H7 (cell line): ENCODE measurements around the gene OR13C4. TPM values are rescaled to one million over a fixed set of nuclear protein-coding genes. Genes with fewer than 3 reads are reported as not detected.
"Not testable (repeated sequence)": the region's sequence is repeated elsewhere in the genome, so short reads cannot be mapped to it uniquely, and the experiment has no call there.

Experiments used
- DNase-seq: peaks from one replicate; pipeline ENCODE4 v3.0.0; 2012
- H3K27me3 ChIP-seq: 2 replicates; pipeline ENCODE4 v1.6.0; 2011; ENCODE audit warnings: mild to moderate bottlenecking, low read length; ENCODE audit not compliant: control insufficient read depth, insufficient read depth
- H3K36me3 ChIP-seq: replicated peaks from 2 replicates; pipeline ENCODE4 v1.5.1; 2011; ENCODE audit warnings: low read length; ENCODE audit not compliant: control insufficient read depth, insufficient read depth
- H3K4me3 ChIP-seq: 2 replicates; pipeline ENCODE4 v1.5.1; 2011; ENCODE audit warnings: low read depth, mild to moderate bottlenecking, control low read depth, low read length, moderate library complexity; ENCODE audit not compliant: insufficient read depth
- total RNA-seq: library from RNA; depleted of rRNA; stranded (reverse); fragments of >200 nt; shearing (Covaris generic); gene quantifications from 2 replicates; pipeline ENCODE4 v1.2.3, GENCODE V29; 2014; rRNA removed

OR13C4 gene
- total RNA-seq: not detected in 2 replicates

GRCh38 chr9:104527109-104527508, at the start of gene OR13C4:
OR13C4 (minus strand) TSS chr9:104527209; CDS start chr9:104527209, 0 bp downstream.
- no peak for DNase-seq

GRCh38 chr9:104575456-104575855, 48.4 kb upstream of the OR13C4 start:
- H3K36me3 ChIP-seq: no peaks in the 10 kb centered on the region
- no peak for DNase-seq
- H3K27me3 ChIP-seq: no peaks in the 10 kb centered on the region
- H3K4me3 ChIP-seq: no peak overlapping the region

More at GRCh38 chr9:104527109-104527508, at the start of gene OR13C4:
- Histone ChIP-seq H3K4me3 (no peak within 1 kb of the TSS), H3K27me3 (no peaks in the 10 kb centered on the region), H3K36me3 (no peaks in the 10 kb centered on the region)

DNA sequence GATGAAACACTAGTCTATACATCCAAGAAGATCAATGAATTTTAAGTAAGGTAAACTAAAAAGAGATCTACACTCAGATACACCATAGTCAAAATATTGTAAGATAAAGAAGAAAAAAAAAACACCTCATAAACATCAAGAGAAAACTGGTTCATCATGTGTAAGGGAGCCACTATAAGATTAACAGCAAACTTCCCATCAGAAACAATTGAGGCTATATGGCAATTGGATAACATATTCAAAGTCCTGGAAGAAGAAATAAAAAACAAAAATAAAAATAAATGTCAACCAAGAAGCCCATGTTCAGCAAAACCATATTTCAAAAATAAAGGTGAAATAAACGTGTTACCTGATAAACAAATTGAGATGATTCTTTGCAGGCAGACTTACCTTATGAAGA, 45.6 kb upstream of the OR13C4 start:
- no peak overlapping the region for H3K4me3 ChIP-seq
- no peaks in the 10 kb centered on the region for H3K36me3 ChIP-seq
- DNase-seq: no peak
- no peaks in the 10 kb centered on the region for H3K27me3 ChIP-seq

DNA sequence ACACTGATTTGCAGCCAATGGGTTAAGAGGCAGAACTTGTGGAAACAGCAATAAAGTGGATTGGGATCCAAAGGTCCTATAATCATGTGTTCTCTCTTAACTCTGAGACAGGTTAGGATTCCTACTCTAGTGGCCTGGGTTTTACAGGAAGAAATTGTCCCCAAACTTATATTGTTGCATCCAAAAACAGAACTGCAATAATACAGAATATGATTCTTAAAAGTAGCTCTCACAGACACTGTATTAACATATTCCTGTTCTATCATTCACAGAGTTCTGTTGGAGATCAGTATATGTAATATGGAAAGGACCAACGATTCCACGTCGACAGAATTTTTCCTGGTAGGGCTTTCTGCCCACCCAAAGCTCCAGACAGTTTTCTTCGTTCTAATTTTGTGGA, 41.9 kb upstream of the OR13C4 start, which contains the start of gene OR13C8:
Gene OR13C8, plus strand, starts transcription at position 301 of the 400 bp plus-strand sequence. Its CDS starts 0 bp downstream, at position 301.
- H3K36me3 ChIP-seq: no peaks in the 10 kb centered on the region
- DNase-seq: no peak
- H3K27me3 ChIP-seq: no peaks in the 10 kb centered on the region
- H3K4me3 ChIP-seq: no peak within 1 kb of the TSS

DNA sequence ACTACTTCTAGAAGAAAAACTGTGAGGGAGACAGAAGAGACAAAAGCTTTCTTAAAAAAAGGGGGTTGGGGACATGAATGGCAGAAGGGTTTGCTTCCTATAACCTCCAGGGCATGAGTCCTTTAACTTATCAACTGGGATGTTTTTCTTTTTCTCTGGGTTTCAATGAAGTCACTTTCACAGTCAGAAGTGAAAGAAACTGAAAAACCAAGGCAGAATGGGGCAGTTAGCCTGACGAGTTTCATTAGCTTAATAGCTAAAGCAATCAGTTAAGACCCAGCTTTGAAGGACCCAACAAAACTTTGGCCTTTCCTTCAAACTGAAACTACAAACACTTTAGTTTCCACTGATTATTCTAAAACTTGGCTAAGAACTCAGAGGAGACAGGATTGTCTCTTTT, 37.3 kb upstream of the OR13C4 start:
- Histone ChIP-seq H3K4me3 (no peak overlapping the region), H3K36me3 (no peaks in the 10 kb centered on the region), H3K27me3 (no peaks in the 10 kb centered on the region)
- DNase-seq: no peak

DNA sequence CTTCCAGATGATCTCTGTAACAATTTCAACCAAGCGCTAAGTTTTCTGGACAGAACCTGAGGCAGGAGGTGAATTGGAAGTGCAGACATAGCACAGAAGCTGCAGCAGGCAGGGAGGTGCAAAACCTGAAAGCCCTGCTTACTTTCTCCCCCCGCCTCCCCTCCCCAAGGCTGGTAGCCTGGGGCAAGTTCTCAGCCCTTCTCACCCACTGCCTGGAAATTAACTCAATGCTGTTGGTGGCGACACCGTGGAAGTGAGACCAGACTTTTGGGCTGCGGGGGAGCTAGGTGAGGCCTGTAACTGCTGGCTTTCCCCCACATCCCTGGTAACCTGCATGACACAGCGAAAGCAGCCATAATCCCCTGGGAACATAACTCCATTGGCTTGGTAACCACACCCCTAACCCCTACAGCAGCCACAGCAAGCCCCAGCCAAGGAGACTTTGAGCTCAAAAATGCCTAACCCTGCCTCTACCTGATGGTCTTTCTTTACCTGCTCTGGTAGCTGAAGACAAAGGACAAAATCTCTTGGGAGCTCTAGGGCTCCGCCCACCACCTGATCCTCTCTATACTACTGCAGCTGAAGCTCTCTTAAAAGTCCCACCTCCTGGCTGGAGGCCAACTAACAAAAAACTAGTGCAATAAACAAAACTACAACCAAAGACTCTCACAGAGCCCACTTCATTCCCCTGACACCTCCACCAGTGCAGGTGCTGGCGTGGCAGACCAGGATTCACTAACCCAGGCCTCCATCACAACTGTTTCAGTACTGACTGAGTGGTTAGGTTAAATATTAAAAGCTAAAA, 30.0 kb upstream of the OR13C4 start:
- Histone ChIP-seq H3K4me3 (no peak overlapping the region), H3K27me3 (no peaks in the 10 kb centered on the region), H3K36me3 (no peaks in the 10 kb centered on the region)
- DNase-seq: no peak

DNA sequence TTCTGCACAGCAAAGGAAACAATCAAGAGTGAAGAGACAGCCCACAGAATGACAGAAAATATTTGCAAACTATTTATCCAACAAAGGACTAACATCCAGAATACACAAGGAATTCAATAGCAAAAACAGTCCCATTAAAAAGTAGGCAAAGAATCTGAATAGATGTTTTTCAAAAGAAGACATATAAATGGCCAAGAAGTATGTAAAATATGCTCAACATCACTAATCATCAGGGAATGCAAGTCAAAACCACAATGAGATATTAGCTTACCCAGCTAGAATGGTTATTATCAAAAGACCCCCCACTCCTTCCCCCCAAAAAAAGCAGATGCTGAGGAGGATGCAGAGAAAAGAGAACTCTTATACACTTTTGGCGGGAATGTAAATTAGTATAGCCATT, 28.5 kb upstream of the OR13C4 start:
- no peak for DNase-seq
- Histone ChIP-seq H3K36me3 (no peaks in the 10 kb centered on the region), H3K4me3 (no peak overlapping the region), H3K27me3 (no peaks in the 10 kb centered on the region)

GRCh38 chr9:104553261-104553660, 26.3 kb upstream of the OR13C4 start:
- no peak for DNase-seq
- H3K4me3 ChIP-seq: no peak overlapping the region
- H3K36me3 ChIP-seq: no peaks in the 10 kb centered on the region
- H3K27me3 ChIP-seq: no peaks in the 10 kb centered on the region

DNA sequence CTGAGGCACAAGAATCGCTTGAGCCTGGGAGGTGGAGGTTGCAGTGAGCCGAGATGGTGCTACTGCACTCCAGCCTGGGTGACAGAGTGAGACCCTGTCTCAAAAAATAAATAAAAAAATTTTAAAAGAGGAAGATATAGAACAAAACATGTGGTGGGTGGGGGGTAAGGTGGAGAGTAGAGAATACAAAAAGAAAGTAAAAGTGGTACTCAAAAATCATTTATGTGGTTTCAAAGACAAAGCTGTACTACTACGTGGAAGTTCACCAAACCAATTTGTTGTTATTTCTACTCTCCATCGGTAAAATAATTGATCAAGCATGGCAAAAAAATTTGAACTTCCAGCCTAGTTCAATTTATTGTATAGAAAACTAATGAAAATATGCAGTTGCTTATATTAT, 17.6 kb upstream of the OR13C4 start:
- H3K36me3 ChIP-seq: no peaks in the 10 kb centered on the region
- DNase-seq: no peak
- no peak overlapping the region for H3K4me3 ChIP-seq
- H3K27me3 ChIP-seq: no peaks in the 10 kb centered on the region

- no peaks in the 10 kb centered on the region for H3K36me3 ChIP-seq
- H3K4me3 ChIP-seq: no peak overlapping the region
- H3K27me3 ChIP-seq: no peaks in the 10 kb centered on the region
- no peak for DNase-seq
These were observed 12.3 kb upstream of the OR13C4 start for GRCh38 chr9:104539275-104539674.

GRCh38 chr9:104536756-104537155, 9.7 kb upstream of the OR13C4 start, which contains the start of gene OR13C3:
OR13C3 (minus strand) TSS chr9:104536856; CDS start chr9:104536723, 133 bp downstream.
- Histone ChIP-seq H3K27me3 (no peaks in the 10 kb centered on the region), H3K4me3 (no peak within 1 kb of the TSS), H3K36me3 (no peaks in the 10 kb centered on the region)
- DNase-seq: no peak

GRCh38 chr9:104520241-104520640, 6.8 kb downstream of the OR13C4 start:
- not testable (repeated sequence) for H3K4me3 ChIP-seq, H3K36me3 ChIP-seq, DNase-seq, H3K27me3 ChIP-seq

DNA sequence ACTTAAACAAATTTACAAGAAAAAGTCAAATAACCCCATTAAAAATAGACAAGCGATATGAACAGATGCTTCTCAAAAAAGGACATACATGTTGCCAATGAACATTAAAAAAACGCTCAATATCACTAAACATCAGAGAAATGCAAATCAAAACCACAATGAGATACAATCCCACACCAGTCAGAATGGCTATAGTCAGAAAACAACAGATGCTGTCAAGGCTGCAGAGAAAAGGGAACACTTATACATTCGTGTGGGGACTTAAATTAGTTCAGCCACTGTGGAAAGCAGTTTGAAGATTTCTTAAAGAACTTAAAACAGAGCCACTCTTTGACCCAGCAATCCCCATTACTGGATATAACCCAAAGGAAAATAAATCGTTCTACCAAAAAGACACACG, 12.1 kb downstream of the OR13C4 start:
- Histone ChIP-seq H3K36me3 (no peaks in the 10 kb centered on the region), H3K4me3 (no peak overlapping the region), H3K27me3 (no peaks in the 10 kb centered on the region)
- no peak for DNase-seq

DNA sequence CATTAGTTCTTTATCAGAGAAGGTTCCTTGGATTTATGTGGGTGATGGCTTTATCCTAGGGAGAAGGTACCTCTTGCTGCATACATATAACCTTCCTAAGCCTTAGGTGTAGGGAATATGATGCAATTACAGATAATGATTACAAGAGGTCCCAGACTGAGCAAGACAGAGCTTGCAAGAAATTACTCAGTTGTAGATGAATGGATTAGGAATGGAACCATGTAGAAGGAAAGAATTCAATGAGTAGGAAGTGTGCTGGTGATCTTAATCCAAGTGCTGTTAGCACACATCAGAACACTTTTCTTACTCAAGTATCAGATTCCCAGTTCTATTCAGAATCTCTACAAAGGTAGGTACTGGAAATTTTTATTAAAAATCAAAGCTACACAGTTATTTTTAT, 20.4 kb downstream of the OR13C4 start:
- no peak for DNase-seq
- no peaks in the 10 kb centered on the region for H3K36me3 ChIP-seq
- no peaks in the 10 kb centered on the region for H3K27me3 ChIP-seq
- H3K4me3 ChIP-seq: no peak overlapping the region

- Histone ChIP-seq H3K27me3 (no peaks in the 10 kb centered on the region), H3K36me3 (no peaks in the 10 kb centered on the region), H3K4me3 (no peak within 1 kb of the TSS)
- no peak for DNase-seq
These were observed 23.0 kb downstream of the OR13C4 start, which contains the start of gene OR13F1 for GRCh38 chr9:104503963-104504362. OR13F1 (plus strand) TSS chr9:104504263; CDS start chr9:104504263, 0 bp downstream.
